Measurements from ENCODE around the gene RASAL2.
"Not testable (repeated sequence)": the region's sequence is repeated elsewhere in the genome, so short reads cannot be mapped to it uniquely, and the experiment has no call there.

The RASAL2 gene

GRCh38 chr1:178354816-178355215 lies 260.9 kb downstream of the RASAL2 start:
- DNase-seq, result no peak

- no peak for DNase-seq
Observed at GRCh38 chr1:178356299-178356698, 262.4 kb downstream of the RASAL2 start.

GRCh38 chr1:178358456-178358855 lies 264.6 kb downstream of the RASAL2 start:
- DNase-seq, result no peak

- no peak for DNase-seq
Observed at GRCh38 chr1:178360421-178360820, 266.5 kb downstream of the RASAL2 start.

GRCh38 chr1:178361847-178362246 lies 267.9 kb downstream of the RASAL2 start:
- no peak for DNase-seq

GRCh38 chr1:178362747-178363146 lies 268.8 kb downstream of the RASAL2 start:
- DNase-seq, result no peak

GRCh38 chr1:178364782-178365181 lies 270.9 kb downstream of the RASAL2 start:
- DNase-seq, result no peak

GRCh38 chr1:178367151-178367550 lies 273.2 kb downstream of the RASAL2 start:
- DNase-seq, result no peak

GRCh38 chr1:178368208-178368607 lies 274.3 kb downstream of the RASAL2 start:
- DNase-seq, result no peak

- no peak for DNase-seq
Observed at GRCh38 chr1:178371235-178371634, 277.3 kb downstream of the RASAL2 start.

GRCh38 chr1:178371933-178372388 lies 278.1 kb downstream of the RASAL2 start:
- DNase-seq, result no peak

GRCh38 chr1:178374016-178374415 lies 280.1 kb downstream of the RASAL2 start:
- DNase-seq, result no peak

GRCh38 chr1:178376008-178376407 lies 282.1 kb downstream of the RASAL2 start:
- DNase-seq, result no peak

GRCh38 chr1:178379807-178380206 lies 285.9 kb downstream of the RASAL2 start:
- peak; percentile 5 for DNase-seq

GRCh38 chr1:178382372-178382771 lies 288.5 kb downstream of the RASAL2 start:
- DNase-seq, result no peak

- no peak for DNase-seq
Observed at GRCh38 chr1:178385662-178386061, 291.8 kb downstream of the RASAL2 start.

GRCh38 chr1:178388418-178389145 lies 294.7 kb downstream of the RASAL2 start:
- no peak for DNase-seq

GRCh38 chr1:178389441-178389840 lies 295.5 kb downstream of the RASAL2 start:
- no peak for DNase-seq

- DNase-seq, result not testable (repeated sequence)
Observed at GRCh38 chr1:178390280-178390679, 296.4 kb downstream of the RASAL2 start.

GRCh38 chr1:178393370-178393769 lies 299.5 kb downstream of the RASAL2 start:
- DNase-seq, result no peak

GRCh38 chr1:178396789-178397188 lies 302.9 kb downstream of the RASAL2 start:
- DNase-seq, result no peak

GRCh38 chr1:178397678-178398077 lies 303.8 kb downstream of the RASAL2 start:
- DNase-seq, result no peak

GRCh38 chr1:178399177-178399728 lies 305.3 kb downstream of the RASAL2 start:
- DNase-seq, result no peak

GRCh38 chr1:178405137-178405536 lies 311.2 kb downstream of the RASAL2 start:
- DNase-seq, result no peak

GRCh38 chr1:178407215-178407614 lies 313.3 kb downstream of the RASAL2 start:
- no peak for DNase-seq

Measured in activated CD4-positive, alpha-beta T cell treated with anti-CD3 and anti-CD28 coated beads, Interleukin-10, Interleukin-2, amounts not matched to agents 100 ng/mL and 50 ng/mL, durations not matched to agents 16 hours and 8 hours (primary cell).